HUES6 (cell line): Measurements from ENCODE around the gene GREM1.

Experiments
- H3K27ac ChIP-seq: 2 replicates; pipeline ENCODE4 v1.7.0; 2013; ENCODE audit warnings: low read depth, mild to moderate bottlenecking, low read length, inconsistent platforms
- H3K27me3 ChIP-seq: 2 replicates; pipeline ENCODE4 v1.6.1; 2013; ENCODE audit warnings: low read length; ENCODE audit not compliant: control insufficient read depth, insufficient read depth
- H3K36me3 ChIP-seq: 2 replicates; pipeline ENCODE4 v1.6.1; 2013; ENCODE audit warnings: low read length; ENCODE audit not compliant: control insufficient read depth, insufficient read depth
- H3K4me1 ChIP-seq: 2 replicates; pipeline ENCODE4 v1.6.1; 2013; ENCODE audit warnings: low read length; ENCODE audit not compliant: control insufficient read depth, insufficient read depth
- H3K4me3 ChIP-seq: 2 replicates; pipeline ENCODE4 v1.5.1; 2013; ENCODE audit warnings: low read depth, low read length
- H3K9ac ChIP-seq: one replicate; pipeline ENCODE4 v1.6.1; 2013; ENCODE audit warnings: mild to moderate bottlenecking, low read length
- H3K9me3 ChIP-seq: 2 replicates; pipeline ENCODE4 v1.6.1; 2013; ENCODE audit warnings: low read depth, low read length; ENCODE audit not compliant: control insufficient read depth, insufficient read depth

The GREM1 gene

GRCh38 chr15:32717426-32718226, at the start of gene GREM1:
Gene GREM1 (plus strand): TSS chr15:32718004. CDS start chr15:32730691, 12,687 bp downstream.
- H3K4me3 ChIP-seq, result peak within 1 kb of the TSS; percentile 57
- peaks cover 89% of the 10 kb centered on the region for H3K27me3 ChIP-seq
- H3K4me1 ChIP-seq, result peaks cover 20% of the 10 kb centered on the region
- H3K36me3 ChIP-seq, result no peaks in the 10 kb centered on the region
- no peak within 1 kb of the TSS for H3K27ac ChIP-seq
- H3K9ac ChIP-seq, result peak within 1 kb of the TSS; percentile 27
- H3K9me3 ChIP-seq, result no peaks in the 10 kb centered on the region

- no peaks in the 10 kb centered on the region for H3K36me3 ChIP-seq
- H3K27me3 ChIP-seq, result no peaks in the 10 kb centered on the region
- H3K27ac ChIP-seq, result no peak overlapping the region; the same call in 1 of the 2 replicates
- no peaks in the 10 kb centered on the region for H3K9me3 ChIP-seq
- H3K4me3 ChIP-seq, result no peak overlapping the region
- H3K9ac ChIP-seq, result no peak overlapping the region
- peaks cover 32% of the 10 kb centered on the region for H3K4me1 ChIP-seq
Observed at GRCh38 chr15:32668942-32669341, 48.9 kb upstream of the GREM1 start.

GRCh38 chr15:32669896-32670611, 47.8 kb upstream of the GREM1 start:
- no peaks in the 10 kb centered on the region for H3K9me3 ChIP-seq
- H3K36me3 ChIP-seq, result no peaks in the 10 kb centered on the region
- H3K9ac ChIP-seq, result peak overlapping the region; percentile 9
- peaks cover 32% of the 10 kb centered on the region for H3K4me1 ChIP-seq
- no peaks in the 10 kb centered on the region for H3K27me3 ChIP-seq
- peak overlapping the region; percentile 16; the same call in 1 of the 2 replicates for H3K27ac ChIP-seq
- H3K4me3 ChIP-seq, result no peak overlapping the region

DNA sequence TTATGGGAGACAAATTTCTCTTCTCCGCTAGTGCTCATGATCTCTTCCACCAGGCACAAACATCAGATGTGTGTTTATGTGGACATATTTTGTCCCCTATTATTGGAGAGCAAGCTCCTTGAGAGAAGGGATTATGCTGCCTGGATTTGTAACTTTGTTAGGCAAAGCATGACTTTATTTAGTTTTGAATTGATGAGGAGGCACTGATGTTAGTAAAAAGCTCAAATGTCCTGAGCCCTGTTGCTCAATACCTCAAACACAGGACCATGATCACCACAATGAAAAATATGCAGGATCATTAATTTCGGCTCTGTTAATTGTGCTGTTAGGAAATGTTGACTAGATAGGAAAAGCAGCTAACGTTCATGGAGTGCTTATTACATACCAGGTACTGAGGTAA, 47.2 kb upstream of the GREM1 start:
- Histone ChIP-seq H3K9ac (peak overlapping the region; percentile 34), H3K36me3 (no peaks in the 10 kb centered on the region), H3K9me3 (no peaks in the 10 kb centered on the region), H3K4me1 (peaks cover 32% of the 10 kb centered on the region), H3K27ac (peak overlapping the region; percentile 16; the same call in 1 of the 2 replicates), H3K4me3 (no peak overlapping the region), H3K27me3 (no peaks in the 10 kb centered on the region)

- Histone ChIP-seq H3K9ac (no peak overlapping the region), H3K27ac (no peak overlapping the region), H3K4me3 (no peak overlapping the region), H3K4me1 (peaks cover 32% of the 10 kb centered on the region), H3K27me3 (no peaks in the 10 kb centered on the region), H3K36me3 (no peaks in the 10 kb centered on the region), H3K9me3 (no peaks in the 10 kb centered on the region)
Observed at GRCh38 chr15:32671339-32672325, 46.2 kb upstream of the GREM1 start.

- H3K27ac ChIP-seq, result no peak overlapping the region
- H3K27me3 ChIP-seq, result no peaks in the 10 kb centered on the region
- H3K9me3 ChIP-seq, result no peaks in the 10 kb centered on the region
- H3K4me1 ChIP-seq, result peaks cover 25% of the 10 kb centered on the region
- no peak overlapping the region for H3K4me3 ChIP-seq
- H3K9ac ChIP-seq, result no peak overlapping the region
- H3K36me3 ChIP-seq, result no peaks in the 10 kb centered on the region
Observed at GRCh38 chr15:32674681-32675080, 43.1 kb upstream of the GREM1 start.

DNA sequence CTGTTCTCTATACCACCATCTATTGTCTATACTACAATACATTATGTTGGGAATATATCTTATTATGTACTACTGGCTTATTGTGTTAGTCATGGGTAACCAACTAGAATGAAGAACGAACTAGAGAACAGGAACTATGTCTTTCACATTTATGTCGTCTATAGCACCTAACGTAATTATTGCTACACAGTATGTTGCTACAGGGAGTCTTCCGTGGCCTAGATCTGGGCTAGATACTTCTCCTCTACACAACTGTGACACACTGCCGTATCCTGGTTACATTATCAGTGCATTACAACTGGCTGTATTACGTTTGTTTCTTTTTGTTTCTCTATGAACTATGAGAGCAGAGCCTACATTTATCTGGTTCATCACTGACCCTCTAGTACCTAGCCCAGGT, 42.3 kb upstream of the GREM1 start:
- peaks cover 17% of the 10 kb centered on the region for H3K4me1 ChIP-seq

GRCh38 chr15:32676169-32676568, 41.6 kb upstream of the GREM1 start:
- H3K9ac ChIP-seq, result no peak overlapping the region

More for the DNA sequence above, 42.3 kb upstream of the GREM1 start:
- no peaks in the 10 kb centered on the region for H3K9me3 ChIP-seq
- H3K9ac ChIP-seq, result no peak overlapping the region
- H3K4me3 ChIP-seq, result no peak overlapping the region
- no peak overlapping the region for H3K27ac ChIP-seq
- no peaks in the 10 kb centered on the region for H3K36me3 ChIP-seq
- no peaks in the 10 kb centered on the region for H3K27me3 ChIP-seq

DNA sequence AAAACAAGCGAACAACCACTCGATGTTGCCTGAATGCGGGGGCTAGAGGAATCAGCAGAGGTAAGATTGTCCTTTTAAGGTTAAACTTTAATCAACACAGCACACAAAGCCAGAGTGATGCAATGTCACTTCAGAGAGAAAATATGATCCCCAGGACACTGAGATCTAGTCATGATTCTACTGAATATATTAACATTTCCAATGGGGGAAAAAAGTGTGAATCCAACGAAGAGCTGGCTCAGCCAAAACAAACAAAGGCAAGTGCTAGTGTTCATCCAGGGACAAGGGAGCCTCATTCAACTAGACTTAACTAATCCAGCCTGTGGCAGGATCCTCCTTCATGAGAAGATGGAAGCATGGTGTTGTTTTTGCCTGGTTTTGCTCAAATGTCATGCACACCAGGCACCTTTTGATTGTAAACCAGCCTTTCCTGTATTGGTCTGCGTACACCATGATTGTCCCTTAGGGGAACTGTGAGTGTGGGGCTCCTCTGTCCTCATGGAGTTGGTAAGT, 40.5 kb upstream of the GREM1 start:
- Histone ChIP-seq H3K27me3 (no peaks in the 10 kb centered on the region), H3K4me3 (no peak overlapping the region), H3K4me1 (peaks cover 9% of the 10 kb centered on the region), H3K36me3 (no peaks in the 10 kb centered on the region), H3K27ac (no peak overlapping the region), H3K9ac (no peak overlapping the region), H3K9me3 (no peaks in the 10 kb centered on the region)

More at GRCh38 chr15:32676169-32676568, 41.6 kb upstream of the GREM1 start:
- peaks cover 10% of the 10 kb centered on the region for H3K4me1 ChIP-seq
- H3K36me3 ChIP-seq, result no peaks in the 10 kb centered on the region
- H3K27me3 ChIP-seq, result no peaks in the 10 kb centered on the region
- H3K9me3 ChIP-seq, result no peaks in the 10 kb centered on the region
- H3K27ac ChIP-seq, result no peak overlapping the region
- H3K4me3 ChIP-seq, result no peak overlapping the region

DNA sequence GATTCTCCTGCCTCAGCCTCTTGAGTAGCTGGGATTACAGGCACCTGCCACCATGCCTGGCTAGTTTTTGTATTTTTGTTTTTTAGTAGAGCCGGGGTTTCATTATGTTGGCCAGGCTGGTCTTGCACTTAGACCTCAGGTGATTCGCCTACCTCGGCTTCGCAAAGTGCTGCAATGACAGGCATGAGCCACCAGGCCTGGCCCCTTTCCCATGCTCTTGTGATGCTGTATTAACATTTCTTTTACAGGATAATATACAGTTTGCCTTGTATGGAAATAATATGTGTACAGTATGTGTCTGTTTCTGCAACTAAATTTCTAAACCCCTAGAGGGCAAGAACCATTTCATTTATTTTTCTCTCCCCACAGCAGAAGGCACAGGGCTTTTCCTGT, 38.5 kb upstream of the GREM1 start:
- no peak overlapping the region for H3K9ac ChIP-seq
- no peak overlapping the region for H3K4me3 ChIP-seq
- no peaks in the 10 kb centered on the region for H3K27me3 ChIP-seq
- H3K4me1 ChIP-seq, result peaks cover 9% of the 10 kb centered on the region
- no peaks in the 10 kb centered on the region for H3K9me3 ChIP-seq
- no peak overlapping the region for H3K27ac ChIP-seq
- no peaks in the 10 kb centered on the region for H3K36me3 ChIP-seq
